Psoas muscle (tissue), 8 donors: Measurements from ENCODE around the gene KCTD5. TPM values are rescaled to one million over a fixed set of nuclear protein-coding genes. Genes with fewer than 3 reads are reported as not detected.

Experiments
- ATAC-seq, 4 donors: fragments of 200-7000 bp; cut with Tn5 transposase; one replicate each; pipeline ENCODE4 v1.9.1; 2020; ENCODE audit warnings: moderate library complexity in 3 of 4, mild to moderate bottlenecking in 2 of 4
- DNase-seq, 2 donors: peaks; one replicate each; pipeline ENCODE4 v3.0.0-alpha.2; 2020
- H3K27ac ChIP-seq: fragments of 200-600 bp; one replicate; pipeline ENCODE4 v1.8.0; 2022
- H3K27me3 ChIP-seq, 3 donors: fragments of 200-600 bp in 1 of 3; one replicate each; pipeline versions ENCODE4 v1.6.1 to v1.8.0; 2013 to 2022; ENCODE audit warnings: low read length in 2 of 3, mild to moderate bottlenecking in 2 of 3, moderate library complexity in 1 of 3; ENCODE audit not compliant: insufficient read depth in 3 of 3
- H3K36me3 ChIP-seq, 2 donors: fragments of 200-600 bp in 1 of 2; one replicate each; pipeline versions ENCODE4 v1.6.1 to v1.8.0; 2013 to 2022; ENCODE audit warnings: low read depth in 1 of 2, mild to moderate bottlenecking in 1 of 2, moderate library complexity in 1 of 2; ENCODE audit not compliant: insufficient read depth in 1 of 2
- H3K4me1 ChIP-seq: fragments of 200-600 bp; one replicate; pipeline ENCODE4 v1.8.0; 2022
- H3K4me3 ChIP-seq: fragments of 200-600 bp; one replicate; pipeline ENCODE4 v1.8.0; 2022; ENCODE audit warnings: mild to moderate bottlenecking
- H3K9me3 ChIP-seq: fragments of 200-600 bp; one replicate; pipeline ENCODE4 v1.8.0; 2022
- CTCF ChIP-seq: fragments of 200-600 bp; IDR thresholded peaks from one replicate; pipeline ENCODE4 v1.8.0; 2022; ENCODE audit warnings: antibody characterized with exemption
- WGBS, 3 donors: extraction: QIAGEN DNeasy Blood & Tissue Kit; methylation state at CpG; one replicate each; pipeline versions ENCODE4 v1.1.6 to v1.1.7; 2013; 5-methylcytosine and 5-hydroxymethylcytosine counted together
- intact Hi-C, 2 donors: fragments of 100-400 bp; cut with DNase I; formaldehyde crosslinking; loops; one replicate each; pipeline versions ENCODE4 v1.11.0 to v1.14.2; 2022
- polyA plus RNA-seq, 3 donors: library from polyadenylated mRNA; stranded (reverse); fragments of 200-250 nt; gene quantifications; one replicate each; pipeline ENCODE4 v1.2.3, GENCODE V29; 2013
- total RNA-seq, 4 donors: library from RNA; stranded (reverse); fragmentation: NEBNext Ultra II Directional in 2 of 4; extraction: Animal tissue kit (Norgen Biotek cat#: 25700) in 2 of 4; gene quantifications; one replicate each; pipeline versions ENCODE4 v1.2.1 to v1.2.4, GENCODE V29; 2021 to 2023
- donor health status: healthy with polysubstance abuse.
- donor health status: DM: no; HTN: no; CAD: no; lungs with moderate emphysema.
- donor health status: Bipolar disorder and iron deficiency.
- donor health status: healthy.
- donor health status: DM: yes; HTN: yes; CAD: no.
- donor health status: DM: no; HTN: no; CAD: no.
- donor health status: DM: no; HTN: no; CAD: no.
- donor health status: DM: yes; HTN: yes; CAD: no.

KCTD5 gene
- total and polyA plus RNA-seq, 7 donors, result 9.1 to 65.8 (median 17.2) TPM

DNA sequence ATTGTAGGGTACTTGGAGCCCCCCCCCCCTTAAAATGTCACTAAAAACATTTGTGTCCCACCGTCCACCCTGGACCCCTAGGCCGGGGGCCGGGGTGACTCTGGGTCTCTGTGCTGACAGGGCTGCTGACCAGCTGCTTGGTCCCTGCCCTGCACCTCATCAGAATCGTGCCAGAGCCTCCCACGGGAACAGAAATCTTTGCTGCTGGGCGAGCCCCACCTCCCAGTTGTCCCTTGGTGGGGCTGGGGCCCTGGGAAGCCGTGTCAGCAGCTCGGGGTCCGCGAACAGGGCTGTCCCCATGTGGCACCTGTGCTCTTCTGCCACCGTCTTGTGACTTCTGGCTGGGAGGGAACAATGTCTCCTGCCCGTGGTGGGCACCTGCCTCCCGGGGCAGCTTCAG, 18.5 kb downstream of the KCTD5 start:
- peaks cover 26% of the 10 kb centered on the region for H3K4me1 ChIP-seq
- DNase-seq, result peak in 1 of 2 donors; percentile 36
- WGBS, 3 donors, result 74 to 94% (median 79%) methylated on average over 13 of the region's 13 CpGs
- ATAC-seq, result no peak
- H3K4me3 ChIP-seq, result no peak overlapping the region
- no peaks in the 10 kb centered on the region for H3K27me3 ChIP-seq
- peaks cover 10 to 64% of the 10 kb centered on the region in 2 donors for H3K36me3 ChIP-seq
- intact Hi-C loops, result no loop called here
- H3K9me3 ChIP-seq, result no peaks in the 10 kb centered on the region
- no peak overlapping the region for H3K27ac ChIP-seq
- no peak for TF ChIP-seq CTCF

DNA sequence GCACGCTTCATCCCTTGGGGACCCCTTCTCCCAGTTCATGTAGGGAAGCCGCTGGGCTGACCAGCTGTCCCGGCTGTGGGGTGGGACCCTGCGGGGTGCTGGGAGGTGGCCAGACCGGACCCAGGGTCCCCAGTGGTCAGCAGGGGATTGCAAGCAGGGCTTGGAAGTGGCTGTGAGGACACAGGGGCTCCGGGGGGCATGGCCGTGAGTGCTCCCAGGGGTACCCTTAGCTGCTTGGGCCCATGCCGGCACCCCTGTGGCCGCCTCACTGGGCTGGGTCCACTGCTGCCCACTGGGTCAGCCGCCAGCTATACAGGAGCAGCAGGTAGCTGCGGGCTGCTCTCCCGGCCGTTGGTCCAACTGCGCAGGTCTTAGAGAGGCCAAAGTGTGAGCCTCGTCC, 18.9 kb downstream of the KCTD5 start:
- no peak overlapping the region for H3K27ac ChIP-seq
- no peak for ATAC-seq
- H3K9me3 ChIP-seq, result no peaks in the 10 kb centered on the region
- intact Hi-C loops, result no loop called here
- H3K4me3 ChIP-seq, result no peak overlapping the region
- no peak for TF ChIP-seq CTCF
- peak in 1 of 2 donors; percentile 51 for DNase-seq
- peaks cover 26% of the 10 kb centered on the region for H3K4me1 ChIP-seq
- peaks cover 10 to 67% of the 10 kb centered on the region in 2 donors for H3K36me3 ChIP-seq
- H3K27me3 ChIP-seq, result no peaks in the 10 kb centered on the region
- 79 to 88% (median 83%) methylated on average over 14 to 15 of the region's 15 CpGs for WGBS, 3 donors

DNA sequence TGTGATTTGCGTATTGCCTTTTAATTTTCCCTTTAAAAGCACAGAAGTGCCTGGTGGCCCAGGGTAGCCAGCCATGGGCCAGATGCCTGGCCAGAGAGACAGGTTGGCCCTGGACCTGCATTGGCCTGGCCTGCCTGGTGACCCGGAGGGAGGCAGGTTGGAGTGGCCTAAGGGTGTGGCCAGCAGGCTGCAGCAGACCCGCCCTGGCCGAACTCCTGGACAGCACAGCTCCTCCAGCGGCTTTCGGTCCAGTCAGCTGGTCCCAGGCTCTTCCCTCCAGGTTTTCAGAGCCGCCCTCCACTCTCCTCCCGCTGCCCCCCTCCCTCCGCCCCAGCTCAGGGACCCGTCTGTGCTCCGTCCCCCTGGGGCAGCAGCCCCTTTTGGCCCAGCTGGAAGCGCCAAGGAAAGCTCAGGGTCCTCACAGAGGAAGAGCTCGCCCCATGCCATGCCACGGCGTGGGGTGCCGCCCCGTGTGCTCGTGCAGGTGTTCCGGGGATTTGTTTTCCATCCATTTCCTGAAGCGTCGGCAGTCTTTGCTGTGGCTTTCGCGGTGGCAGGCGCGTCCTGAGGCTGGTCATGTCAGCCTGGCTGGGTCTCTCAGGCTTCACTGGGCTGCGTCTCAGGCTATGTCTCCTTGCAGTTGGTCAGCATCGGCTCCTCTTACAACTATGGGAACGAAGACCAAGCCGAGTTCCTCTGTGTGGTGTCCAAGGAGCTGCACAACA, 19.6 kb downstream of the KCTD5 start:
- WGBS, 3 donors, result 68 to 88% (median 72%) methylated on average over 27 to 29 of the region's 29 CpGs
- intact Hi-C loops, result no loop called here
- H3K36me3 ChIP-seq, result peaks cover 7 to 62% of the 10 kb centered on the region in 2 donors

GRCh38 chr16:2702438-2702825, 20.1 kb downstream of the KCTD5 start:
- no peak for ATAC-seq
- no peaks in the 10 kb centered on the region for H3K27me3 ChIP-seq
- TF ChIP-seq CTCF, result no peak
- H3K9me3 ChIP-seq, result no peaks in the 10 kb centered on the region
- H3K27ac ChIP-seq, result peak overlapping the region; percentile 73
- peak in 1 of 2 donors; percentile 40 for DNase-seq
- peaks cover 7 to 59% of the 10 kb centered on the region in 2 donors for H3K36me3 ChIP-seq
- no peak overlapping the region for H3K4me3 ChIP-seq
- intact Hi-C loops, result no loop called here
- peaks cover 26% of the 10 kb centered on the region for H3K4me1 ChIP-seq
- 80 to 94% (median 80%) methylated on average over 13 of the region's 13 CpGs for WGBS, 3 donors

More for the DNA sequence above, 19.6 kb downstream of the KCTD5 start:
- no peaks in the 10 kb centered on the region for H3K9me3 ChIP-seq
- no peak overlapping the region for H3K4me3 ChIP-seq
- ATAC-seq (no peak), DNase-seq (peak in 1 of 2 donors; percentile 34)
- H3K27ac ChIP-seq, result peak overlapping the region; percentile 73
- H3K27me3 ChIP-seq, result no peaks in the 10 kb centered on the region
- H3K4me1 ChIP-seq, result peaks cover 26% of the 10 kb centered on the region
- TF ChIP-seq CTCF, result no peak
